Liver (tissue), 9 donors: Measurements from ENCODE around the gene RAD51B. TPM values are rescaled to one million over a fixed set of nuclear protein-coding genes. Genes with fewer than 3 reads are reported as not detected.

Experiments
- DNase-seq: peaks from one replicate; pipeline ENCODE4 v3.0.0-alpha.2; 2017; ENCODE audit warnings: low spot score
- H3K27ac ChIP-seq, 2 donors: one replicate each; pipeline ENCODE4 v1.7.0; 2013; ENCODE audit warnings: inconsistent platforms in 2 of 2, low read length in 2 of 2, control low read depth in 1 of 2, low read depth in 1 of 2, mild to moderate bottlenecking in 1 of 2
- H3K27me3 ChIP-seq, 4 donors: one replicate each; pipeline versions ENCODE4 v1.6.1 to v1.7.0; 2013; ENCODE audit warnings: low read length in 3 of 4, inconsistent platforms in 1 of 4, mild to moderate bottlenecking in 1 of 4, moderate library complexity in 1 of 4; ENCODE audit not compliant: control insufficient read depth in 4 of 4, insufficient read depth in 4 of 4
- H3K36me3 ChIP-seq, 4 donors: one replicate each; pipeline versions ENCODE4 v1.6.1 to v1.7.0; 2013; ENCODE audit warnings: low read length in 3 of 4, mild to moderate bottlenecking in 3 of 4, low read depth in 1 of 4, moderate library complexity in 1 of 4; ENCODE audit not compliant: control insufficient read depth in 4 of 4, insufficient read depth in 3 of 4
- H3K4me1 ChIP-seq, 4 donors: one replicate each; pipeline versions ENCODE4 v1.6.1 to v1.7.0; 2013; ENCODE audit warnings: low read length in 3 of 4, mild to moderate bottlenecking in 3 of 4, moderate library complexity in 1 of 4; ENCODE audit not compliant: control insufficient read depth in 4 of 4, insufficient read depth in 4 of 4
- H3K4me3 ChIP-seq, 3 donors: one replicate each; pipeline versions ENCODE4 v1.6.1 to v1.7.0; 2013; ENCODE audit warnings: low read length in 3 of 3, control low read depth in 1 of 3, low read depth in 1 of 3, mild to moderate bottlenecking in 1 of 3
- H3K9ac ChIP-seq, 2 donors: one replicate each; pipeline ENCODE4 v1.7.0; 2013; ENCODE audit warnings: low read length in 2 of 2, mild to moderate bottlenecking in 2 of 2, moderate library complexity in 2 of 2, control low read depth in 1 of 2, low read depth in 1 of 2
- H3K9me3 ChIP-seq, 4 donors: one replicate each; pipeline versions ENCODE4 v1.6.1 to v1.7.0; 2013; ENCODE audit warnings: low read length in 3 of 4; ENCODE audit not compliant: control insufficient read depth in 4 of 4
- EGR1 ChIP-seq, 2 donors: IDR thresholded peaks; 2 replicates each; pipeline ENCODE4 v1.6.1; 2016 to 2018; ENCODE audit warnings: antibody characterized with exemption in 2 of 2, low read depth in 2 of 2
- FOXA1 ChIP-seq: IDR thresholded peaks from 2 replicates; pipeline ENCODE4 v1.6.1; 2016; ENCODE audit warnings: antibody characterized with exemption
- FOXA2 ChIP-seq: IDR thresholded peaks from 2 replicates; pipeline ENCODE4 v1.6.1; 2016; ENCODE audit warnings: antibody characterized with exemption
- GABPA ChIP-seq, 2 donors: IDR thresholded peaks in 1 of 2; conservative IDR thresholded peaks in 1 of 2; 2 replicates each; pipeline ENCODE4 v1.6.1; 2016; ENCODE audit warnings: antibody characterized with exemption in 2 of 2, mild to moderate bottlenecking in 1 of 2, moderate library complexity in 1 of 2
- HNF4G ChIP-seq: IDR thresholded peaks from 2 replicates; pipeline ENCODE4 v1.6.1; 2016; ENCODE audit warnings: antibody characterized with exemption
- JUND ChIP-seq, 2 donors: IDR thresholded peaks; 2 replicates each; pipeline ENCODE4 v1.6.1; 2016; ENCODE audit warnings: antibody characterized with exemption in 2 of 2
- NR2F2 ChIP-seq: IDR thresholded peaks from 2 replicates; pipeline ENCODE4 v1.6.1; 2016; ENCODE audit warnings: antibody characterized with exemption
- RAD21 ChIP-seq, 2 donors: IDR thresholded peaks; 2 replicates each; pipeline ENCODE4 v1.6.1; 2016; ENCODE audit warnings: antibody characterized with exemption in 2 of 2, mild to moderate bottlenecking in 2 of 2
- SP1 ChIP-seq: IDR thresholded peaks from 2 replicates; pipeline ENCODE4 v1.6.1; 2018; ENCODE audit warnings: antibody characterized with exemption, mild to moderate bottlenecking
- TAF1 ChIP-seq: conservative IDR thresholded peaks from 2 replicates; pipeline ENCODE4 v1.6.1; 2016; ENCODE audit warnings: antibody characterized with exemption, mild to moderate bottlenecking
- YY1 ChIP-seq: IDR thresholded peaks from 2 replicates; pipeline ENCODE4 v1.6.1; 2016; ENCODE audit warnings: antibody characterized with exemption, mild to moderate bottlenecking
- WGBS: extraction: QIAGEN DNeasy Blood & Tissue Kit; methylation state at CpG from one replicate; pipeline ENCODE4 v1.1.7; 2013; 5-methylcytosine and 5-hydroxymethylcytosine counted together
- polyA plus RNA-seq, 2 donors: library from polyadenylated mRNA; stranded (reverse) in 1 of 2; unstranded in 1 of 2; fragments of 200-250 nt in 1 of 2; fragments of >200 nt in 1 of 2; fragmentation: Nextera tagmentation in 1 of 2; extraction: Ambion mirVana in 1 of 2; gene quantifications; one replicate each; pipeline versions ENCODE4 v1.2.1 to v1.2.3, GENCODE V29; 2013 to 2015
- total RNA-seq, 2 donors: library from RNA; depleted of rRNA; stranded (reverse); fragments of >200 nt; gene quantifications; one replicate each; pipeline ENCODE4 v1.2.3, GENCODE V29; 2014
- TF ChIP-seq, protein P1 (sequence below): IDR thresholded peaks from 2 replicates; pipeline ENCODE4 v1.6.1; 2016; ENCODE audit warnings: antibody characterized with exemption
- TF ChIP-seq, protein P2 (sequence below): IDR thresholded peaks from 2 replicates; pipeline ENCODE4 v1.6.1; 2016; ENCODE audit warnings: antibody characterized with exemption, mild to moderate bottlenecking
- TF ChIP-seq, protein P3 (sequence below): fragments of 150-350 bp; IDR thresholded peaks from 2 replicates; pipeline ENCODE4 v1.5.1; 2017; ENCODE audit warnings: improper control_type of control experiment, low read depth, low read length; ENCODE audit not compliant: missing input control
- TF ChIP-seq, protein P4 (sequence below): IDR thresholded peaks from 2 replicates; pipeline ENCODE4 v1.6.1; 2016; ENCODE audit warnings: antibody characterized with exemption
- TF ChIP-seq, protein P5 (sequence below): IDR thresholded peaks from 2 replicates; pipeline ENCODE4 v1.6.1; 2016; ENCODE audit warnings: antibody characterized with exemption
- donor health status: healthy.
- donor health status: healthy.
- donor health status: healthy.
- donor health status: healthy.
- donor health status: healthy.

Gene RAD51B
- total and polyA plus RNA-seq, 4 donors, result 0.81 to 12.9 (median 2.4) TPM

DNA sequence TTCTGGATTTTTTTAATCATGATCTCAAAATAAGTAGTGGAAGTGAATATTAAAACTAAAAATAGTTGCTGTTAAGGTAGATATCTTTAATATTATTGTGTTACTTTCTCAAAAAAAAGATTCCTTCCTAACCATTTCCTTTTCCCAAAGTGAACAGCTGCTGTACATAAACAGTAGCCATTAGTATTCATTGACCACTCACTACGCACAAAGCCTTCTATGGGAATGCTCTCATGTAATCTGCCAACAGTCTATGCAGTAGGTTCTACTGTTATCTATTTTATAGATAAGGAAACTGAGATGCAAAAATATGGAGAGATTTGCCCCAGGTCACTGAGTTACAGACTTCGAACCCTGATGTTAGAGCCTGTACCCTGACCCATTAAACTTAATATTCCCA, 941.2 kb downstream of the RAD51B start:
- no peak for DNase-seq
- H3K4me3 ChIP-seq, result no peak overlapping the region
- TF ChIP-seq FOXA1, result no peak
- TF ChIP-seq, protein P1, sequence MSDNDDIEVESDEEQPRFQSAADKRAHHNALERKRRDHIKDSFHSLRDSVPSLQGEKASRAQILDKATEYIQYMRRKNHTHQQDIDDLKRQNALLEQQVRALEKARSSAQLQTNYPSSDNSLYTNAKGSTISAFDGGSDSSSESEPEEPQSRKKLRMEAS, result no peak
- TF ChIP-seq JUND (IDR thresholded peaks at IDR 0.05), result no peak
- TF ChIP-seq HNF4G, result no peak
- TF ChIP-seq FOXA2, result no peak
- TF ChIP-seq EGR1 (IDR thresholded peaks at IDR 0.05; ENCODE audit: low read depth in 2 of 2), result no peak
- TF ChIP-seq, protein P2, sequence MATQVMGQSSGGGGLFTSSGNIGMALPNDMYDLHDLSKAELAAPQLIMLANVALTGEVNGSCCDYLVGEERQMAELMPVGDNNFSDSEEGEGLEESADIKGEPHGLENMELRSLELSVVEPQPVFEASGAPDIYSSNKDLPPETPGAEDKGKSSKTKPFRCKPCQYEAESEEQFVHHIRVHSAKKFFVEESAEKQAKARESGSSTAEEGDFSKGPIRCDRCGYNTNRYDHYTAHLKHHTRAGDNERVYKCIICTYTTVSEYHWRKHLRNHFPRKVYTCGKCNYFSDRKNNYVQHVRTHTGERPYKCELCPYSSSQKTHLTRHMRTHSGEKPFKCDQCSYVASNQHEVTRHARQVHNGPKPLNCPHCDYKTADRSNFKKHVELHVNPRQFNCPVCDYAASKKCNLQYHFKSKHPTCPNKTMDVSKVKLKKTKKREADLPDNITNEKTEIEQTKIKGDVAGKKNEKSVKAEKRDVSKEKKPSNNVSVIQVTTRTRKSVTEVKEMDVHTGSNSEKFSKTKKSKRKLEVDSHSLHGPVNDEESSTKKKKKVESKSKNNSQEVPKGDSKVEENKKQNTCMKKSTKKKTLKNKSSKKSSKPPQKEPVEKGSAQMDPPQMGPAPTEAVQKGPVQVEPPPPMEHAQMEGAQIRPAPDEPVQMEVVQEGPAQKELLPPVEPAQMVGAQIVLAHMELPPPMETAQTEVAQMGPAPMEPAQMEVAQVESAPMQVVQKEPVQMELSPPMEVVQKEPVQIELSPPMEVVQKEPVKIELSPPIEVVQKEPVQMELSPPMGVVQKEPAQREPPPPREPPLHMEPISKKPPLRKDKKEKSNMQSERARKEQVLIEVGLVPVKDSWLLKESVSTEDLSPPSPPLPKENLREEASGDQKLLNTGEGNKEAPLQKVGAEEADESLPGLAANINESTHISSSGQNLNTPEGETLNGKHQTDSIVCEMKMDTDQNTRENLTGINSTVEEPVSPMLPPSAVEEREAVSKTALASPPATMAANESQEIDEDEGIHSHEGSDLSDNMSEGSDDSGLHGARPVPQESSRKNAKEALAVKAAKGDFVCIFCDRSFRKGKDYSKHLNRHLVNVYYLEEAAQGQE, result no peak
- H3K27ac ChIP-seq, result no peak overlapping the region
- WGBS, result 85% methylated on average over 2 of the region's 2 CpGs
- H3K9me3 ChIP-seq, result no peaks in the 10 kb centered on the region
- H3K4me1 ChIP-seq, result peaks cover 3 to 36% (median 16%) of the 10 kb centered on the region in 4 donors
- H3K27me3 ChIP-seq, result no peaks in the 10 kb centered on the region
- no peaks in the 10 kb centered on the region for H3K36me3 ChIP-seq
- no peak overlapping the region for H3K9ac ChIP-seq

DNA sequence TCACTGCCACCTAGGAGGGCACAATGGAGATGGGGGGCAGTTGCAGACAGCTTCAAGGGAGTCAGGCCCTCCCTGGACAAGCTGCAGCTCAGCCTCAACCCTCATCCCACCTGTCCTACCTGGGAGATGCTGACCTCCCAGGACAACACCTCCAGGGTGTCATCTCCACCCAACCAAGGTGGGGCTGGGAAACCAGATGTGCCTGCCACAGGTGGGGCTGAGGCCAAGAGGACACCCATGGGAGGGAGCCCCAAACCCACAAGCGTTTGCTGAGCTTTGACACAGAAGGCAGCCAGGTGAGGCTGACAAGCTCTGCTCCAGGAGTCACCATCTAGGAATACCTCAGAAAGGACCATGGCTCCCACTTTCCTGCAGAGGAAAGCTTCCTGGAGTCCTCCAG, 941.8 kb downstream of the RAD51B start:
- DNase-seq, result no peak
- Histone ChIP-seq H3K4me3 (no peak overlapping the region), H3K9ac (no peak overlapping the region), H3K4me1 (peaks cover 3 to 31% (median 16%) of the 10 kb centered on the region in 4 donors), H3K36me3 (no peaks in the 10 kb centered on the region), H3K27me3 (no peaks in the 10 kb centered on the region), H3K9me3 (no peaks in the 10 kb centered on the region), H3K27ac (no peak overlapping the region)
- 97% methylated on average over 1 of the region's 1 CpG for WGBS
- TF ChIP-seq GABPA (IDR thresholded peaks at IDR 0.05 in 1 of 2, conservative IDR thresholded peaks at IDR 0.05 in 1 of 2), result no peak
- TF ChIP-seq SP1, result no peak
- TF ChIP-seq HNF4G, result no peak
- TF ChIP-seq NR2F2, result no peak
- no peak for TF ChIP-seq JUND (IDR thresholded peaks at IDR 0.05)
- TF ChIP-seq, protein P1, result no peak
- TF ChIP-seq, protein P2, result no peak
- TF ChIP-seq, protein P3, sequence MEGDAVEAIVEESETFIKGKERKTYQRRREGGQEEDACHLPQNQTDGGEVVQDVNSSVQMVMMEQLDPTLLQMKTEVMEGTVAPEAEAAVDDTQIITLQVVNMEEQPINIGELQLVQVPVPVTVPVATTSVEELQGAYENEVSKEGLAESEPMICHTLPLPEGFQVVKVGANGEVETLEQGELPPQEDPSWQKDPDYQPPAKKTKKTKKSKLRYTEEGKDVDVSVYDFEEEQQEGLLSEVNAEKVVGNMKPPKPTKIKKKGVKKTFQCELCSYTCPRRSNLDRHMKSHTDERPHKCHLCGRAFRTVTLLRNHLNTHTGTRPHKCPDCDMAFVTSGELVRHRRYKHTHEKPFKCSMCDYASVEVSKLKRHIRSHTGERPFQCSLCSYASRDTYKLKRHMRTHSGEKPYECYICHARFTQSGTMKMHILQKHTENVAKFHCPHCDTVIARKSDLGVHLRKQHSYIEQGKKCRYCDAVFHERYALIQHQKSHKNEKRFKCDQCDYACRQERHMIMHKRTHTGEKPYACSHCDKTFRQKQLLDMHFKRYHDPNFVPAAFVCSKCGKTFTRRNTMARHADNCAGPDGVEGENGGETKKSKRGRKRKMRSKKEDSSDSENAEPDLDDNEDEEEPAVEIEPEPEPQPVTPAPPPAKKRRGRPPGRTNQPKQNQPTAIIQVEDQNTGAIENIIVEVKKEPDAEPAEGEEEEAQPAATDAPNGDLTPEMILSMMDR, result no peak
- no peak for TF ChIP-seq YY1
- no peak for TF ChIP-seq RAD21 (IDR thresholded peaks at IDR 0.05)
- TF ChIP-seq FOXA2, result no peak
- TF ChIP-seq, protein P4, sequence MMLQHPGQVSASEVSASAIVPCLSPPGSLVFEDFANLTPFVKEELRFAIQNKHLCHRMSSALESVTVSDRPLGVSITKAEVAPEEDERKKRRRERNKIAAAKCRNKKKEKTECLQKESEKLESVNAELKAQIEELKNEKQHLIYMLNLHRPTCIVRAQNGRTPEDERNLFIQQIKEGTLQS, result no peak
- TF ChIP-seq, protein P5, sequence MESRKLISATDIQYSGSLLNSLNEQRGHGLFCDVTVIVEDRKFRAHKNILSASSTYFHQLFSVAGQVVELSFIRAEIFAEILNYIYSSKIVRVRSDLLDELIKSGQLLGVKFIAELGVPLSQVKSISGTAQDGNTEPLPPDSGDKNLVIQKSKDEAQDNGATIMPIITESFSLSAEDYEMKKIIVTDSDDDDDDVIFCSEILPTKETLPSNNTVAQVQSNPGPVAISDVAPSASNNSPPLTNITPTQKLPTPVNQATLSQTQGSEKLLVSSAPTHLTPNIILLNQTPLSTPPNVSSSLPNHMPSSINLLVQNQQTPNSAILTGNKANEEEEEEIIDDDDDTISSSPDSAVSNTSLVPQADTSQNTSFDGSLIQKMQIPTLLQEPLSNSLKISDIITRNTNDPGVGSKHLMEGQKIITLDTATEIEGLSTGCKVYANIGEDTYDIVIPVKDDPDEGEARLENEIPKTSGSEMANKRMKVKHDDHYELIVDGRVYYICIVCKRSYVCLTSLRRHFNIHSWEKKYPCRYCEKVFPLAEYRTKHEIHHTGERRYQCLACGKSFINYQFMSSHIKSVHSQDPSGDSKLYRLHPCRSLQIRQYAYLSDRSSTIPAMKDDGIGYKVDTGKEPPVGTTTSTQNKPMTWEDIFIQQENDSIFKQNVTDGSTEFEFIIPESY, result no peak
- no peak for TF ChIP-seq EGR1 (IDR thresholded peaks at IDR 0.05; ENCODE audit: low read depth in 2 of 2)
- TF ChIP-seq TAF1, result no peak
- no peak for TF ChIP-seq FOXA1
